Measurements from ENCODE around the gene GHSR.
"Not testable (repeated sequence)": the region's sequence is repeated elsewhere in the genome, so short reads cannot be mapped to it uniquely, and the experiment has no call there.

Gene GHSR, protein sequence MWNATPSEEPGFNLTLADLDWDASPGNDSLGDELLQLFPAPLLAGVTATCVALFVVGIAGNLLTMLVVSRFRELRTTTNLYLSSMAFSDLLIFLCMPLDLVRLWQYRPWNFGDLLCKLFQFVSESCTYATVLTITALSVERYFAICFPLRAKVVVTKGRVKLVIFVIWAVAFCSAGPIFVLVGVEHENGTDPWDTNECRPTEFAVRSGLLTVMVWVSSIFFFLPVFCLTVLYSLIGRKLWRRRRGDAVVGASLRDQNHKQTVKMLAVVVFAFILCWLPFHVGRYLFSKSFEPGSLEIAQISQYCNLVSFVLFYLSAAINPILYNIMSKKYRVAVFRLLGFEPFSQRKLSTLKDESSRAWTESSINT

DNA sequence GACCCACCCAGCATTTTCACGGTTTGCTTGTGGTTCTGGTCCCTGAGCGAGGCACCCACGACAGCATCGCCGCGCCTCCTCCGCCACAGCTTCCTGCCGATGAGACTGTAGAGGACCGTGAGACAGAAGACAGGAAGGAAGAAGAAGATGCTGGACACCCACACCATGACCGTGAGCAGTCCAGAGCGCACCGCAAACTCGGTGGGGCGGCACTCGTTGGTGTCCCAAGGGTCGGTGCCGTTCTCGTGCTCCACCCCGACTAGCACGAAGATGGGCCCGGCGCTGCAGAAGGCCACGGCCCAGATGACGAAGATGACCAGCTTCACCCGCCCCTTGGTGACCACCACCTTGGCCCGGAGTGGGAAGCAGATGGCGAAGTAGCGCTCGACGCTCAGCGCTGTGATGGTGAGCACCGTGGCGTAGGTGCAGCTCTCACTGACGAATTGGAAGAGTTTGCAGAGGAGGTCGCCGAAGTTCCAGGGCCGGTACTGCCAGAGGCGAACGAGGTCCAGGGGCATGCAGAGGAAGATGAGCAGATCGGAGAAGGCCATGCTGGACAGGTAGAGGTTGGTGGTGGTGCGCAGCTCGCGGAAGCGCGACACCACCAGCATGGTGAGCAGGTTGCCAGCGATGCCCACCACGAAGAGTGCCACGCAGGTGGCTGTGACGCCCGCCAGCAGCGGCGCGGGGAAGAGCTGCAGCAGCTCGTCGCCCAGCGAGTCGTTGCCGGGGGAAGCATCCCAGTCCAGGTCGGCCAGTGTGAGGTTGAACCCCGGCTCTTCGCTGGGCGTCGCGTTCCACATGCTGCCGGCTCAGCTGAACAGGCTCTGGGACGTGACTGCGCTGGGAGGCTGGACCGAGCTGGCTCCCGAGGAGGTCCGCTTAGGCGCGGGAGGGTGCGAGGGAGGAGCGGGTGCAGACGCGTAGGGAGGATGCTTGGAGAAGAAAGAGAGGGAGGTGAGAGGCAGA is at the start of gene GHSR:
Gene GHSR, minus strand, starts transcription at position 846 of the 969 bp plus-strand sequence. Its CDS starts 43 bp downstream, at position 803.
- DNase-seq (ENCODE audit: insufficient read length, low spot score) (no peak), FAIRE-seq (no peak)

DNA sequence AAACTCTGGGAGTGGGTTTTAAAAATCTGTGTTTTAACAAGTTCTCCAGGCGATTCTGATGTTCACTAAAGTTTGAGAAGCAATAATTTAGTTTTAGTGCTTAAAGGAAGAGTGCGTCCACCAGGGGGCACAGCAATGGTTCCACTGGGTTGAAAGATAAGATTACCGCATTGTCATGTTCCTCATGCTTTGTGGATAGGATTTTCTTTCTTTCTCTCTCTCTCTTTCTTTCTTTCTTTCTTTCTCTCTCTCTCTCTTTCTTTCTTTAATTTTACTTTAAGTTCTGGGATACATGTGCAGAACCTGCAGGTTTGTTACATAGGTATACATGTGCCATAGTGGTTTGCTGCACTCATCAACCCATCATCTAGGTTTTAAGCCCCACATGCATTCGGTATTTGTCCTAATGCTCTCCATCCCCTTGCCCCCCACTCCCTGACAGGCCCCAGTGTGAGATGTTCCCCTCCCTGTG is 42.0 kb upstream of the GHSR start:
- FAIRE-seq = peak; percentile 95
- not testable (repeated sequence) for DNase-seq (ENCODE audit: insufficient read length, low spot score)

DNA sequence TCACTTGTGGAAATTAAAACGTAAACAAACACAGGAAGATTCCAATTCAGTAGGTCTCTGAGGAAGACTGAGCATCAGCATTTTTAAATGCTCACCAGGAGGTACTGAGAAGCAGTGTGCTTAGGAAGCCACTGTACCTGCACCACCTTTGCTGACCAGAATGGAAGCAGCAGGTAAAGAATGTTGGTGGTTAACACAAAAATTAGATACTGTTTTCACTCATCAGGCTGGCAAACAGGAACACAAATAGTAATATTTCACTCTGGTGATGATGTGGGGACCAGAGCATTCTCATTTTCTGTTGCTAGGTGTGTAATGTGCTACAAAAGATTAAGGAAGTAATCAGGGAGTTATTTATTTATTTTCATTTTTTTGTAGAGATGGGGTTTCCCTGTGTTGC is 29.9 kb upstream of the GHSR start:
- DNase-seq (ENCODE audit: insufficient read length, low spot score) (no peak), FAIRE-seq (no peak)

DNA sequence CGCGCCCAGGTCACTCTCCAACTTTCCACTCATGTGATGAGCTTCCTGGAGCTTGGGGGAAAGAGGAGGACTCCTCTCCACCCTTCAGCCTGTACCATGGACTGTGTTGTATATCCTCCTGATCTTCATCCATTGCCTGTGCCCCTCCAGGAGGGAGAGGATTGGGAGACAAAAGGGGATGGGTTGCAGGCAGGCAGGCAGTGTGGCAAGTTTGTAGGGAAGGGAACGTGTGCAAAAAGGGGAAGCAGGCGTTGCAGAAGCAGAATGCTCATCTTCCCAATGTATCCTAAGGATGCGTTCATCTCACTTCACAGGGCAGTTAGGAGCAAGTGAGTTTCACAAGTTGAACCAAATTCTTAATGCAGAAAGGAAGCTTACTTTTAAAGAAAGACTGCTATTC is 28.1 kb upstream of the GHSR start:
- FAIRE-seq (no peak), DNase-seq (ENCODE audit: insufficient read length, low spot score) (no peak)

DNA sequence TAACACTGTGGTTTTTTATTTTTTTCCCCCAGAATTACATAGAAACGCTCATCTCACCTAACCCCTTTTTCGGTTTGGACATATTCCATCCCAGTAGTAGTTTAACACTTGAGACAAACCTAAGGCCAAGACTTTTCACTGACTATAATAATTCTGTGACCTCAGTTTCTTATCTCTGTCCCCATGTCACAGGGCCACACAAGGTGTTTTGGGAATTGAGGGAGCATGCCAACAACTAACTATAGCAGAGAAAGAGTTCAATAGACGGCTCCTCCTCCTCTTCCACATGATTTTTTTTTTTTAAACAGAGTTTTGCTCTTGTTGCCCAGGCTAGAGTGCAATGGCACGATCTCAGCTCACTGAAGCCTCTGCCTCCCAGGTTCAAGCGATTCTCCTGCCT is 27.4 kb upstream of the GHSR start:
- DNase-seq (ENCODE audit: insufficient read length, low spot score) (no peak), FAIRE-seq (no peak)

DNA sequence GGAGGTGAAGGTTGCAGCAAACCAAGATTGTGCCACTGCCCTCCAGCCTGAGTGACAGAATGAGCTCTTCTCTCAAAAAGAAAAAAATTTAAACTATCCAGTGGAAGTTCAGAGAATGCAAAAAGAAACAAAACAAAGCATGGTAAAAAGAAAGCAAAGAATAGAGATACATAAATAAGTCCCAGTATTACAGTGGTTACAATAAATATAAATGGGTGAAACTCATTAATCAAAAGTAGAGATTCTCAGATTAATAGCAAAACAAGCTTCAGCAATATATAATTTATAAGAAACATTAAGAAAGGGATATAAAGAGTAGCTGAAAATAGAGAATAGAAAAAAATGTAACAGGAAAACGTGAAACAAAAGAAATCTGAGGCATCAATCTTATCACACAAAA is 23.6 kb upstream of the GHSR start:
- FAIRE-seq (no peak), DNase-seq (ENCODE audit: insufficient read length, low spot score) (no peak)

DNA sequence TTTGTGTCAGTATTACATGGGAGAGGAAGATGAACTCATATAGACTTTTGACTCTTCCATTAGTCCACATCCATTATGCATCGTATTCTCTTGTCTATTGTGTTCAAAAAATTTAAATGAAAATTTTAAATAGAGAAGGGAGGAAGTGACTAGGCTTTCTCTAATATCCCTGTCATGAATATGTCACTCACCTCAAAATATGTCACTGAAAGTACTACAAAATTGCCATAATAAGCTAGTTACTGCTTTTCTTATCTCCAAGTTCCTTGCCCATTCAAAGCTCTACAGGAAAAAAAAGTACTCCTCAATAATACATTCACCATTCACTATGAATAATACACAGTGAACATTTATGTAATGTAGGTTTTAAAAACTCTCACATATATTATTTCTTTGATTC is 22.3 kb upstream of the GHSR start:
- no peak for DNase-seq (ENCODE audit: insufficient read length, low spot score)

DNA sequence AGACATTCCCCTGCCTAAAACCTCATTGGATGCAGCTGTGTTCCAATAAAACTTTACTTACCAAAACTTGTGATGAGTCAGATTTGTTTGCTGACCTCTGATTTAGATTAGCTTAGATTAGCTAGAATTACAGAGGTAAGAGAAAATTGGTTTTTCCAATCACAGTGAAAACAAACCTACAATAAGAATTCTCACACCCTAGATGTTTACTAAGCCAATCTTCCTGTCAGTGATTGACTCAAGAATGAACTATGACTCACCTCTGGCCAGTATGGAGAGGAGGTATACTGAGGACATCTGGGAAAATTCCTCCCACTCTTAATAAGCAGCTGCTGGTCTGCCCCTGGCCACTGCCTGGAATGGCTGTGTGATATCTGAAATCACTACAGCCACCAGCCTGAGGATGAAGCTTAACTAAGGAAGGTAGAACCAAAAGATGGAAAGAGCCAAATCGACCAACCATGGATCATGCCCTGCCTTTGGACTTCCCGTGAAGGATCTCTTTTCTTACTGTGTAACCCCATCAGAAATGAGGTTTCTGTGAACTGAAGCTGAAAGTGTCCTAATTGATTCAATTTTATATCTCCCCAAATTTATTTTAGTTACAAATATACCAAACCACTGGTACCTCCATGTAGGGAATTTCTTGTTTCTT is 19.0 kb upstream of the GHSR start:
- DNase-seq (ENCODE audit: insufficient read length, low spot score) (no peak), FAIRE-seq (no peak)

More for the DNA sequence above, 22.3 kb upstream of the GHSR start:
- FAIRE-seq = no peak

DNA sequence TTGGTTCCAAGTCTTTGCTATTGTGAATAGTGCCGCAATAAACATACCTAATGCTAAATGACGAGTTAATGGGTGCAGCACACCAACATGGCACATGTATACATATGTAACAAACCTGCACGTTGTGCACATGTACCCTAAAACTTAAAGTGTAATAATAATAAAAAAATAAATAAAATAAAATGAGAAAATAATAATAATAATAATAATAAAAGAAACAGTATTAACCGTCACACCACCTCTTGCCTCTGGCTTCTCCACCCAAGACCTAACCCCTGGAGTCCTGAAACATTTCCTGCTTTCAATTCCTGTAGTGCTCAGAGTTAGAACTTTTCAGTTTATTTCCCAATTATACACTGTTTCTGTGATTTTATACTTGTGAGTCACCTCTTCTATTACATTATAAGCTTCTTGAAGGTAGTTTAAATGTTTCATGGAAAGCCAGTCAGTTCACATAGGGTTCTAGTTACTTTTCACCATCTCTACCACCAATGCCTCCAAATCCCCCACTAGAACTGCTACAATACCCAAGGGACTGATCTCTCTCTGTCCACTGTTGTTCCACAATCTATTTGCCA is 18.4 kb upstream of the GHSR start:
- FAIRE-seq (no peak), DNase-seq (ENCODE audit: insufficient read length, low spot score) (no peak)

DNA sequence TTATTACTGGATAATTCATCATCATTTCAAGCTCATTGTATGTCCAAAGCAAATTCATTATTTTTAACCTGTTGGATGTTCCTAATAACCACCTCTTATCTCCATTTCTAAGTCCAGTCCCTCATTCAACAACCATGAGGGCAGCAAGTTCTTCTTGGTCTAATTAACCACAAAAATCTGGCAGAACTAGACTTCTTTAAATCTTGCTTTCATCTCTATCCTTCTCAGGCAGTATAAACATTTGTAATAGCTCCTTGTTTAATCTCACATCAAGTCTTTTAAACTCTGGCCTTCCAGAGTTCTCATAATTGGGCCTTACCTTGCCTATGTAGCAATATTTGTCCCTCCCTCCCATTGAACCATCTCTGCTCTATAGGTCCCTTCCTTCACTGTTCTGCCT is 17.0 kb upstream of the GHSR start:
- DNase-seq (ENCODE audit: insufficient read length, low spot score) (no peak), FAIRE-seq (no peak)

DNA sequence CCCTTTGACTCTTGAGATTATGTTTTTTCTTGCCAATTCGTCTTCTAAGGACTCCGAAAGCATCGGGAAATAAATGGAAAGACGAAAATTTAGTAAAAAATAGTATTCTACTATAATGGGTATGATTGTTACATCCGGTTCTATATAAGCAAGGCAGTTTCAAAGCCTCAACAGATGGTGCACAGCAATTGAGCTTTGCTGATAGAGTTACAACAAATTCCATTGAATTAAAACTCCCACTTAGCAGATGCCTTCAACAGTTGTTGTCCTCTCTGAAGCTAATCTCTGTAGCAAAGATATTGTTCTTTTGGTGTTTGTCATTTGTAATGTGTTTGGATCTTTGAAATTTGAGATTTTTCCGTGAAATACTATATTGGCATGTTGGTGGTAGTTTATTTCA is 16.1 kb upstream of the GHSR start:
- FAIRE-seq = no peak
- no peak for DNase-seq (ENCODE audit: insufficient read length, low spot score)

DNA sequence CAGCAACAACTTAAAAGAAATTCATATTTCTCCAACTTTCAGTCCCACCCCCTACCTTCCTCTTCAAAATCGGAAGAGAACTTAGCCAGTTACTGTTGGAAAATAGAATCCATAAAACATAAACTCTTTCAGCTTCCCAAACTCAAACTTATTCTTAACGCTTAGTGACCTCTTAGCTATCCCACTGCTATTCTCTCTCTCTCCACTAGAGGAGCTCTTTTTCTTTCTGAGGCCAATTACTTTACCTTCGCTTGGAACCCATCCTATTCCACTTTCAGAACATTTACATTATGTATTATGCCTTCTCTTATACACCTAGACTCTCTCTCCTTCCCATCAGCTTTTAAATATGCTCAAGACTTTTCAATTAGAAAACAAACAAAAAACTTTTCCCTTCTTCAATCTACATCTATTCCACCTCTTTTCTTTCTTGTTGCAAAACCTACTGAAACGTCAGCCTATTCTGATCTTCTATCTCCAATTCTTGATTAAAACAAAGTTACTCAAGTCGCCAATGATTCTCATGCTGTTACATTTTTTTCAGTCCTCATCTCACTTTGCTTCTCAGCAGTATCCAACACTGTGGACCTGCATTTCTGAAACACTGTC is 13.4 kb upstream of the GHSR start:
- DNase-seq (ENCODE audit: insufficient read length, low spot score) = peak; percentile 40
- FAIRE-seq = peak; percentile 75

DNA sequence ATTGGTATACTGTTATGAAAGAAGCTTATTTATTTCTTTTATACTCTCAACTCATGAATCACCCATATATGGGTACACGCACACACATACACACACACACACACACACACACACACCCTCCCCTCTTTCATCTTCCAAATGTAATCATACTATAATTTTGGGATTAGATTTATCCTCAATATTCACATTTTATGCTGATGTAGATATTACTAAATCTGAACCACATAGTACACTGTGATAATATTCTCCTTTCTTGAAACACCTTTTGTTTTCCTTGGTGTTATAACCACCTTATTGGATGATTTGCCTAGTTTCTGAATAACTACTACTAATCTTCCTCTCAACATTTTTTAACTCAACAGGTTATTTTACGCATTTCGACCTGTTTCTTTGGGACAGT is 8.1 kb upstream of the GHSR start:
- FAIRE-seq (no peak), DNase-seq (ENCODE audit: insufficient read length, low spot score) (no peak)

DNA sequence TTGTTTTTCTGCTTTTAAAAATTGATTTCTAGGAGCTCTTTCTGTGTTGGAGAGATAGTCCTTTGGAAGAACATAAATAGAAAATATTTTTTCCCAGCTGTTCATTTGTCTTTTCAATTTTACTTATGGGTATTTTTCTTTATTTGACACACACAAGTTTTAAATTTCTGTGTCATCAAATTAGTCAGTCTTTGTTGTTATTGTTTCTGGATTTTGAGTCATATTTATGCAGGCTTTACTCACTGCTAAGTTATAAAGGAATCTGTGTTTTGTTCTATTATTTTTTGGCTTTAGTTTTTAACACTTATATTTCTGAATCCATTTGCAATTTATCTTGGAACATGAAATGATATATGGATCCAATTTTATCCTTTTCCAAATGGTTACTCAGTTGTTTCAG is 5.9 kb upstream of the GHSR start:
- no peak for FAIRE-seq
- DNase-seq (ENCODE audit: insufficient read length, low spot score) = no peak

DNA sequence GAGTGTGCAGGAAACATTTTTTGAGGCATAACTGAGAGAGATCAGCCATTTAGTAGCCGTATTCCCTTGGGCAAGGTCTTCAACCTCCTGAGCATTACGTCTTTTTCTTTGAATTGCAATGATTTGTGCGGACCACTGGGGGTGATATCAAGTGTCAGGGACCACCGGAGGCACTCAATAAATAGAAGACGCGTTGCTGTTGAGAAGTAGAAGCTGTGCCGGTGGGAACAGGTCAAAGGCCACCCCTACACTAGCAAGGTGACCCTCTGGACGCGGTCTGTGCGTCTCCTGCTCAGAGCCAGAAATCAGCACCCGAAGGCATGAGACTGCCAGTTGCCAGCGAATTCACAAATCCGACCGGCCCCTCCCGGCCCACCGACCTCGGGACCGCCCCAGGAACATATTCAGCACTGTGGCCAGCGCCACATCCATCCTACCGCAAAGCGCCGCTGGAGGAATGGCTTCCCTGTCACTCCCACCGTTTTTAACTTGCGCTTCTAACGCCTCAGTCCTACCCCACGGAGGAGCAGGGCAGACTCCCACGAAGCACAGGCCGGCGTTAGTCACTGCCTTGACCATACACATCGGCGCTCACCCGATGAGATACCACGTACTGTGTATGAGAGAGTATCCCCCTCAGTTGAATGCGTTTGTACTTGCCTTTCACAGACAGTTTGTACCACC is 1.4 kb upstream of the GHSR start:
- FAIRE-seq (no peak), DNase-seq (ENCODE audit: insufficient read length, low spot score) (no peak)

DNA sequence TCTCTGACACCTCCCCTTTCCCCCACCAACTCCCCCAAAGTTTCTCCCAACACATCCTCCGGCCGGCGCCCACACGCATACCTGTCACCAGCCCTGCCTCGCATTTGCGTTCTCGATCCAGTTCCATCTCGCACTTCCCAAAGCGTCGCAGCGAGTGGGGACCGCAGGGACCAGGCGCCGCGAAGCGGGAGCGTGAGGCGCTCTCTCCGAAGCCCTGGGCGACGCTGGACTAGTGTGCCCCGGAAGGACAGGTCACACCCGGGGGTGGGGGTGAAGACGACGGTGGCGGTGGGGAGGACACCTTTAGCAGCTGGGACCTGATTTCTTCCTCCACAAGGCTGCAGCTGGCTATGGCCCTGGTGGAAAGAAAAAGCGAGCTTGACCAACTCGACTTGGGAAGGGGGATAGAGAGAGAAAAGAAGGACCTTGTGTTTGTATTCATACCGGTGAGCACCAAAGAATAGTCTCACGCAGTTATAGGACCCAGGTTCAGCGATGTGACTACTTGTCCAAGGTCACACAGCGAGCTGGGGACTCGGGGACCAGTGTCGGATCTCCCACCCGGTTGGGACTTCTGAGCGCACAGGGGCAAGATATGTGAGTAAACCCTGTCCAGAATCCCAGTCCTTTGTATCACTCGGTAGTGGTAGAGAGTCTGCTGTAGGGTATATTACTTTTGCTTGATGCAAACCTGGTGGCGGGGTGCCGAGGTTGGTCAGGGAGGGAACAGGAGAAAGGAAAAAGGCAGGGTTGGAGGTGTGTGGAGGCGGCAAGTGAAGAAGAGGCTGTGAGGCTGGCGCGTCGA is 607 bp upstream of the GHSR start:
- DNase-seq (ENCODE audit: insufficient read length, low spot score) (no peak), FAIRE-seq (no peak)

DNA sequence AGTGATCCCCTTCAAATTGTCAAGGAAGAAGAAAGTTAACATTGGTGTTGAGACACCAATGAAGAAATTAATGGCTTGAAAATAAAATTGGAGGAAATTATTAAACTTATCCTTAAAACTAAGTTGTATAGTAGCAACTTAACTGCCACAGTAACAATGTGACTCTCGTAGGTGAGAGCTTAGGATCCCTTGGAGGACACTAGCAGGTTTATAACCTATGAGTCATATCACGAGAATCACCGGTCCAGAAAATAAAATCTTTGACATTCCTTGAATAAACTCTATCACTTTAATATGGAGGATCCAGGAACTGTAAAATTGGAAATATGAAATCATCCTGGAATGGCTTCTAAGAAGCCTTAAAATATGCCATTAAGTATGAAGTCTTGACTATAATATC is 2.1 kb downstream of the GHSR start:
- no peak for FAIRE-seq
- DNase-seq (ENCODE audit: insufficient read length, low spot score) = no peak

DNA sequence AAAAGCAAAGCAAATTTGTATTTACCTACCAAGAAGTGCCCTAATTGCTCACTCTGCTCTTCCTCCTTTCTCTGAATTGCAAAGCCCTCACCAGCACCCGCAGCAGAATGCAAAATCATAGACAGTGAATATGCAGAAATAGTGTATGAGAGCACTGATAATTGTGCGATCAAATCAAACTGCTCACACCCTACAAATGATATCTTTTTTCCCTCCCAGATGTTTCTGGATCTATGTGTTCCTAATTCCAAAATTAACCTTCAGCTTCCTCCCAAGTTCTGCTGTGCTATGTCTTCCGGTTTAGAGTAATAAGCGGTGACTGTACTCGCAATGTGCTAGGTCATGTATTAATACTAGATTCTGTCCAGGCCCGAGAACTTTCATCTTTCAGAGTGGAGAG is 3.4 kb downstream of the GHSR start:
- FAIRE-seq (no peak), DNase-seq (ENCODE audit: insufficient read length, low spot score) (no peak)

DNA sequence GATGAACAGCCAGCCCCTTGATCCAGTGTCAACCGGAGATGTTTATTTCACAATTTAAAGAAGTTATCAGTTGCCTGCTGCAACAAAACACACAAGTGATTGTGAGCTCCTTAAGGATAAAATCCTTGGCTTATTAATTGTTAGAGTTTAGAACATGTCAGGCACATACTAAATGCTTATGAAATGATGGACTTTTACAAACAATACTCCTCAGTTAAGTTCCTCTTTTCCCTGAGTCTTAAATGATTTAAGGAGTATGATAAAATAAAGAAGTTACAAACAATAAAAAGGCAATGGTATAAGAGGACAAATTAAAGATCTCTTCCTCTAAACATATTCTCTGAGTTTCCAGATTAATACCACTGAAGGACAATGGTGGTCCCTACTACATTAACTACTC is 5.7 kb downstream of the GHSR start:
- FAIRE-seq (no peak), DNase-seq (ENCODE audit: insufficient read length, low spot score) (no peak)

Measured in GM19239 (cell line).